GM12872 (cell line): ENCODE results near the gene TUBB2B.

Source experiments
- TF ChIP-seq, protein P1 (sequence below): IDR thresholded peaks from 3 replicates; pipeline ENCODE4 v1.5.1; 2011; ENCODE audit warnings: low read depth, mild to moderate bottlenecking, low read length, moderate library complexity; ENCODE audit not compliant: insufficient read depth

Gene TUBB2B

DNA sequence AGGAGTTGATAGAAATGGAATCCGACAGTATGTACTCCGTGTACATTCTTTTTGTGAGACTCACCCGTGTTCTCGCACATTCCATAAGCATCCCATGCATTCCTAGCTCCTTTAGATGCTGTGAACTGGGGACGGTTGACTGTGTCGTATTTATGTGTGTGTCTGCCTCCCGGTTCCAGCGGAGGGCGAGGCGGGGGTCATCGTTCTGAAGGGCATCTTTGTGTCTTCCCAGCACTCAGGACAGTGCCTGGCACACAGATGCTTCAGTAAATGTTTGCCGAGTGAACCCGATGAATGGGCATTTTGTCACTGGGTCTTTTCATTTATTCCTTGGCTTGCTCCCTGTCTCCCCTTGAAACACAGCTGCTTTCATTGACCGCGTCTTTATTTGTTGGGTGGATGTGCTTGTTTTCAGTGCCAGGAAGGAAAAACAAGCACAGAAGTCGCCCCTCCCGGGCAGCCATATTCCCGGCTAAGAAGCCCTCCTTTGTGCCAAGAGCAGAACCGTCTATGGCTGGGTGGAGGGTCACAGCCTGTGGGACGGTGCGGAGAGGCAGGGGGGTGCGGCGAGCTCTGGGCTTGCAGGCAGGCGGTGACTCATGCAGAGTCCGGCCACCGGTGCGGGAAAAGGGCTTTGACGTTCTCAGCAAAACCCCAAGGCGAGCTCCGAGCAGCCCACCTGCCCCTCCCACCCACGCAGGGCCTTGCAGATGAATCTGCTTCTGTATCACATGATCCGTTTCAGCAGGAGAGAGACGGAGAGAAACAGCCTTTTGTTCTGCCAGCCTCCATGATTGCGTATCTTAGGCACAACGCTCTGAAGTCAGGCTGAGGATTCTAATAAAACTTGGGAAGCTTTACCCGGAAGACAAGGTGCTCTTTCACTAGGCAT, 20.0 kb upstream of the TUBB2B start:
- TF ChIP-seq, protein P1, sequence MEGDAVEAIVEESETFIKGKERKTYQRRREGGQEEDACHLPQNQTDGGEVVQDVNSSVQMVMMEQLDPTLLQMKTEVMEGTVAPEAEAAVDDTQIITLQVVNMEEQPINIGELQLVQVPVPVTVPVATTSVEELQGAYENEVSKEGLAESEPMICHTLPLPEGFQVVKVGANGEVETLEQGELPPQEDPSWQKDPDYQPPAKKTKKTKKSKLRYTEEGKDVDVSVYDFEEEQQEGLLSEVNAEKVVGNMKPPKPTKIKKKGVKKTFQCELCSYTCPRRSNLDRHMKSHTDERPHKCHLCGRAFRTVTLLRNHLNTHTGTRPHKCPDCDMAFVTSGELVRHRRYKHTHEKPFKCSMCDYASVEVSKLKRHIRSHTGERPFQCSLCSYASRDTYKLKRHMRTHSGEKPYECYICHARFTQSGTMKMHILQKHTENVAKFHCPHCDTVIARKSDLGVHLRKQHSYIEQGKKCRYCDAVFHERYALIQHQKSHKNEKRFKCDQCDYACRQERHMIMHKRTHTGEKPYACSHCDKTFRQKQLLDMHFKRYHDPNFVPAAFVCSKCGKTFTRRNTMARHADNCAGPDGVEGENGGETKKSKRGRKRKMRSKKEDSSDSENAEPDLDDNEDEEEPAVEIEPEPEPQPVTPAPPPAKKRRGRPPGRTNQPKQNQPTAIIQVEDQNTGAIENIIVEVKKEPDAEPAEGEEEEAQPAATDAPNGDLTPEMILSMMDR: no peak

DNA sequence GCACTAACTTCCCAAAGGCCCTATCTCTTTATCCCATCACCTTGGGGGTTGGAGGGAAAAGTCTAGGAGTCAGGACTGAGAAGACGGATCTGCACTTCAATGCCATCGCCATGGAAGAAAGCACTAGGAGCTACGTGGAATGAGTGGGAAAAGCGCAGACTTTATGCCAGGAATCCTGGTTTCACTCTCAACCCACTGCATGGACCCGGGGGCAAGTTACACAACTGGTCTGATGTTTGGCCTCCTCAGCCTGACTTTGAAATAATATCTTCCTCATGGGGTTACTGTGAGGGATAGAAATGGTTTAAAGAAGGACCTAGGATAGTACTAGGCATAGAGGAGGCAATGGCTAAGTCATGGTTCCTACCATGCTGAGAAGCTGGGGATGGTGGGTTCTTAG, 17.8 kb upstream of the TUBB2B start:
- TF ChIP-seq, protein P1: no peak

DNA sequence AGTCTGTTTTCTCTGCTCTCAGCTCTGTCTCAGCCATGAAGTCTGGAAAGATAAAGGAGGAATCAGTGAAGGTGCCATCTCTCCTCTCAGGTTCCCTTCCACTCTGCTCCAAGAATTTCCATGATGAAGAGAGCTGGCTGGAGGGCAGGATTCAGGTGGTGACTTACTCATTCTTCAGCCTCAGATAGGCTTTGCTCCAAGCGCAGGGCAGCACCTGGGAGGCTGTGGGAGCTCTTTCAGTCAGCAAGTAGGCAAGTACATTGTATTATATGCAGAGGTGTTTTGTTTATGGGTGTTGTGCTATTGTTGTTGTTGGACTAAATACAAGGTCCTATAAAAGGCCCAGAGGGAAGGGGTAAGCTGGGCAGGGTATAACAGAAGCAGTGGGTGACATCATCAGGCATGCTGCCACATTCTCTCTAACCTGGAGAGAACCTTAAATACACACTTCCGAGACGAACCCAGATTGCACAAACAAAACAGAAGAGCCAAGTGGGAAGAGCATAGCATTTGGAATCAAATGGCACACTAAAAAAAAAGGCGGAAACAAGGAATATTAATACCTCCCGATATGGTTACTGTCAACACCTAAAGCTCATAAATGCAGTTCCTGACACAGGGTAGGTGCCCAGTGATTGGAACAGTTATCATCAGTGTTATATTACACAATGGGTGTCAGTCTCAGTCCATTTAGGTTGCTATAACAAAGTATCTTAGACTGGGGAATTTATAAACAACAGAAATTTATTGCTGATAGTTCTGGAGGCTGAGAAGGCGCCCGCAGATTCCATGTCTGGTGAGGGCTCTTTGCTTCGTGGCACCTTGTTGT, 16.8 kb upstream of the TUBB2B start:
- TF ChIP-seq, protein P1: no peak

DNA sequence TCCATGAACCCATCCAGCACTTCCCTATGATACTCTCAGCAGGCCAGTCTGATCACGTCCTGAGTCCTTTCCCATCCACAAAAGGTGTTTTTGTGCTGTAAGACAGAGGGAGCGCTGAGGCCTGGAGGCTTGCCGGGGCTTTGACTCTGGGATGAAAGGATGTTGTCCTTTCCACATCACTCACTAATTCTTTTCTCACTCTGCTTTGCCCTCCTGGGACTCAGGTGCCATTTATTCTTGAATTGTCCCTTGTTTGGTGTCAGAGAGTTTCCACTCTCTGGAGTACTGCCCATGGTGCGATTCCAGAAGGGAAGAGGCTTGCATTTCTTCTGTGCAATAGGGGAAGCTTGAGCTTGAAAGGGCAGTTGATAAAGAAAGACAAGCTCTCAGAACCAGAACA, 15.3 kb upstream of the TUBB2B start:
- TF ChIP-seq, protein P1: no peak

DNA sequence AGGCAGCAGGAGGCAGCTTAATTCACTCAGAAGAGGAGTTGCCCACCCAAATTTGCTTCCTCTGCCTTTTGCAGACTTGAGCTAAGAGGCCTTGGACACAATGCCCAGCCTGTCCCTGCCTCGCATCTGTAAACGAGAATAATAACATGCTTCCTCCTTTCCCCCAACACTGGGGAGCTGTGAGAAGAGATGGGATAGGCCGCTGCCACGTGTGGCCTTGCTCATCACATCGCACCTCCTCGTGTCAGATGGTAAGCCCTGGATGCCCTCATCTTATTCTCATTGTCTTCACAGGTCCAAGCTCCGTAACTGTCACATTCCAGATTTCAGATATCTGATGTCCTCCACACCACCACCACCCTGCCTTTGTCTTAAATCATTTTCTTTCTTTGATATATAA, 13.1 kb upstream of the TUBB2B start:
- TF ChIP-seq, protein P1: no peak

DNA sequence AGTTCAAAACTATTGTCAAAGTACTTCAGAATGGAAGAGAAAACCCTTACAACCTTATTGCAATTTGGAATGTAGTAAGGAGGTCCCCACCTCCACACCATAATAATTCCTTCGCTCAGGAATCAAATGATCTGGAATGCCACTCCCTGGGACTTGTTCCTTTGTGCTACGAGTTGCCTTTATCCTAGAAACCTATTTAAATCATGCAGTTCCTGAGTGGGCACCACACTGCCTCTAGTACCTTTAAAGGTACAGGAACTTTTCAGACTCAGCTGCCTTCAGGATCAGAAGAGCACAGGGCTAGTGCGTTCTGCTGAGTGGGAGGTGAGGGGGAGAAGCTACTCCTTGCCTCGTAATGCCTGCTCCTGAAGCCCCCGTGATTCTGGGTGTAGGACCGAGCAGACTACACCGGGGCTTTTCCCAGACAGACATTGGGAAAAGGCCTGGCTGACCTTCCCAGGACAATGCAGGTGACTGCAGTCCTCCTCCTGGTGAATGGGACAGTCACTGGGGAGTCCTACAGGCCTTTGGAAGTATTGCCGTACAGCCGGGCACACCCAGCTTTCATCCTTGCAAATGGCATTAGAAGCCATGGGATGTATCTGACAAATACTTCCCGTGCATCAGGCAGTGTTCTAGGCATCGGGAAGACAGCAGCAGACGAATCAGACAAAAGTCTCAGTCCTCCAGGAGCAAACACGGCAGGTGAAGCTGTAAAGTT, 11.8 kb upstream of the TUBB2B start:
- TF ChIP-seq, protein P1: peak; percentile 20; the same call in 1 of the 3 replicates
